Measurements from ENCODE around the gene ALDOB. TPM values are rescaled to one million over a fixed set of nuclear protein-coding genes. Genes with fewer than 3 reads are reported as not detected.

ALDOB gene
- total RNA-seq = not detected
- polyA plus RNA-seq = not detected
- total RNA-seq = not detected

DNA sequence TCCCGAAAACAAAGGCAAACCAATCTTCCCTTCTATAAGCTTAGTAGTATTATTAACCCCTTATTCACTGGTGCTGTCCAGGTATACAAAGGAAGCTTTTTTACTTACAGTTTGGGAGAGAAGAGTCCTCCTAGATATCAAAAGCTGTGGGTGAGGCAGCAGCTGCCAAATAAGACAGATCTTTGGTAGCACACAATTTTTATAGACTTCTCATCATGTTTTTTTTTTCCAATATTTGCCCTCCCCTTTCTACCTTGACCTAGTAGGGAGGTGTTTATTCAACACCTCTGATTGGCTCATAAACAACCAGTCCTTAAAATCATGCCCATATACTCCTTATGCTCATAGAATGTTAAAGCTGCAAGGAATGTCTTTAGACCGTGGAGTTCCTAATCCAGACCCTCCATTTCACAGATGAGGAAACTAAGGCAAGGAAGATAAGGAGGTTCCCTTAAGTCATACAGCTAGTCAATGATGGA lies at the start of gene ALDOB:
Gene ALDOB, minus strand, starts transcription at position 174 of the 479 bp plus-strand sequence. CDS start 4,887 bp downstream, outside the sequence.
- no peak within 1 kb of the TSS for H3K27ac ChIP-seq (ENCODE audit: low read depth, low read length)
- peaks cover 7 to 44% (median 40%) of the 10 kb centered on the region in 5 donors for H3K27me3 Mint-ChIP-seq
- H3K4me1 ChIP-seq (ENCODE audit: control insufficient read depth in 2 of 2, insufficient read depth in 2 of 2, low read length in 2 of 2) = no peaks in the 10 kb centered on the region
- no peaks in the 10 kb centered on the region for H3K9me3 Mint-ChIP-seq
- no peak within 1 kb of the TSS for H3K27ac Mint-ChIP-seq
- H3K36me3 Mint-ChIP-seq = no peaks in the 10 kb centered on the region
- H3K9me3 ChIP-seq (ENCODE audit: control insufficient read depth in 2 of 3, low read length in 3 of 3) = no peaks in the 10 kb centered on the region
- POLR2A ChIA-PET = no interaction called here
- H3K4me1 Mint-ChIP-seq = no peaks in the 10 kb centered on the region
- no peak within 1 kb of the TSS for H3K4me3 ChIP-seq (ENCODE audit: low read length)
- intact Hi-C loops (cut with micrococcal nuclease) = no loop called here
- DNase-seq = no peak
- no peak within 1 kb of the TSS for H3K4me3 Mint-ChIP-seq
- CTCF ChIA-PET = no interaction called here
- no peaks in the 10 kb centered on the region for H3K27me3 ChIP-seq (ENCODE audit: control insufficient read depth in 2 of 2, insufficient read depth in 2 of 2, low read length in 2 of 2)
- H3K36me3 ChIP-seq (ENCODE audit: control insufficient read depth in 2 of 3, insufficient read depth in 3 of 3, low read length in 3 of 3) = no peaks in the 10 kb centered on the region
- no peak for ATAC-seq

DNA sequence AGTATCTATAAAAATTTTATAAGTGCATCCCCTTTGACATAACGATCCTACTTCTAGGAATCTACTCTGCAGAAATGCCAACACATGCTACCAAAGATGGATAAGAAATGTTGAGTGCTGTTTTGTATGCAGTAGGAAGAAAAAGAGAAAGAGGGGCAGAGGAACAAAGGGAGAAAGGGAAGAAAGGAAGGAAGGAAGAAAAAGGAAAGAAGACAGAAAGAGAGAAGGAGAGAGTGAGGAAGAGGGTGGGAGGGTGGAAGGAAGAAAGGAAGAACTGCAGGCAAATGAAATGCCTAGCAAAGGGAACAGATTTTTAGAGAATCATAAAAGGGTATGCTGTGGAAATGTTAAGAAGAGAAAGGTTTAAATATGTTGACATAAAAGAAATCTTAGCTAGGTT lies 48.5 kb upstream of the ALDOB start:
- peaks cover 5 to 8% of the 10 kb centered on the region in 2 donors for H3K27me3 ChIP-seq (ENCODE audit: control insufficient read depth in 2 of 2, insufficient read depth in 2 of 2, low read length in 2 of 2)
- no peak overlapping the region for H3K4me3 Mint-ChIP-seq
- peaks cover 0 to 3% (median 0%) of the 10 kb centered on the region in 11 donors for H3K9me3 Mint-ChIP-seq
- H3K36me3 Mint-ChIP-seq = peaks cover 0 to 2% (median 0%) of the 10 kb centered on the region in 5 donors
- H3K9me3 ChIP-seq (ENCODE audit: control insufficient read depth in 2 of 3, low read length in 3 of 3) = no peaks in the 10 kb centered on the region
- H3K4me3 ChIP-seq (ENCODE audit: low read length) = no peak overlapping the region
- intact Hi-C loops (cut with micrococcal nuclease) = no loop called here
- H3K27ac Mint-ChIP-seq = no peak overlapping the region
- ATAC-seq = no peak
- H3K36me3 ChIP-seq (ENCODE audit: control insufficient read depth in 2 of 3, insufficient read depth in 3 of 3, low read length in 3 of 3) = no peaks in the 10 kb centered on the region
- H3K4me1 ChIP-seq (ENCODE audit: control insufficient read depth in 2 of 2, insufficient read depth in 2 of 2, low read length in 2 of 2) = no peaks in the 10 kb centered on the region
- peaks cover 0 to 12% (median 4%) of the 10 kb centered on the region in 7 donors for H3K4me1 Mint-ChIP-seq
- POLR2A ChIA-PET = no interaction called here
- CTCF ChIA-PET = no interaction called here
- H3K27me3 Mint-ChIP-seq = peaks cover 53 to 68% (median 59%) of the 10 kb centered on the region in 5 donors
- no peak for DNase-seq
- no peak overlapping the region for H3K27ac ChIP-seq (ENCODE audit: low read depth, low read length)

DNA sequence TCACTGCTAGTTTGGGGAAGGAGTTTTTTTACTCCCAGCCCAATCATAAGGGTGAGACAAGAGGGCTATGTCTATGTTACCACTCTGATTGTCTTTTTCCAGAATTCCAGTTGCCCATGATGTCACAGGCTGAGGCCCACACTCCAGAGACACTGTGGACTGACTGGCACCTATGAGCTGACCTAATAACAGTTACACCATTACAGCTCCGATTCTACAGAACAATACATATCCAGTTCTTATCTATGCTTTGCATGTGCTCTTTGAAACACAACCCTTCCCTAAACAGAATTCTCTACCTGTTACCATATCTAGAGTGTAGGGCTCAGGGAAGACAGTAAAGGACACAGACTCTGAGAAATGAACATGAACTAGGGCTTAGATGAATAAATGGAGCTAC lies 45.7 kb upstream of the ALDOB start:
- intact Hi-C loops (cut with micrococcal nuclease) = no loop called here
- DNase-seq = no peak
- peaks cover 36 to 61% (median 51%) of the 10 kb centered on the region in 5 donors for H3K27me3 Mint-ChIP-seq
- no peaks in the 10 kb centered on the region for H3K36me3 Mint-ChIP-seq
- ChIA-PET CTCF (interaction anchor here (1.3 kb wide), 1 partner anchor 48 kb away, joined by 3 read pairs; no protein-coding TSS in a partner anchor), POLR2A (no interaction called here)
- Histone ChIP-seq H3K4me3 (ENCODE audit: low read length) (no peak overlapping the region), H3K27me3 (ENCODE audit: control insufficient read depth in 2 of 2, insufficient read depth in 2 of 2, low read length in 2 of 2) (peaks cover 0 to 5% of the 10 kb centered on the region in 2 donors), H3K27ac (ENCODE audit: low read depth, low read length) (no peak overlapping the region), H3K4me1 (ENCODE audit: control insufficient read depth in 2 of 2, insufficient read depth in 2 of 2, low read length in 2 of 2) (no peaks in the 10 kb centered on the region), H3K9me3 (ENCODE audit: control insufficient read depth in 2 of 3, low read length in 3 of 3) (no peaks in the 10 kb centered on the region), H3K36me3 (ENCODE audit: control insufficient read depth in 2 of 3, insufficient read depth in 3 of 3, low read length in 3 of 3) (no peaks in the 10 kb centered on the region)
- H3K27ac Mint-ChIP-seq = no peak overlapping the region
- peaks cover 0 to 5% (median 3%) of the 10 kb centered on the region in 7 donors for H3K4me1 Mint-ChIP-seq
- H3K4me3 Mint-ChIP-seq = no peak overlapping the region
- peaks cover 0 to 3% (median 0%) of the 10 kb centered on the region in 11 donors for H3K9me3 Mint-ChIP-seq
- ATAC-seq = no peak

DNA sequence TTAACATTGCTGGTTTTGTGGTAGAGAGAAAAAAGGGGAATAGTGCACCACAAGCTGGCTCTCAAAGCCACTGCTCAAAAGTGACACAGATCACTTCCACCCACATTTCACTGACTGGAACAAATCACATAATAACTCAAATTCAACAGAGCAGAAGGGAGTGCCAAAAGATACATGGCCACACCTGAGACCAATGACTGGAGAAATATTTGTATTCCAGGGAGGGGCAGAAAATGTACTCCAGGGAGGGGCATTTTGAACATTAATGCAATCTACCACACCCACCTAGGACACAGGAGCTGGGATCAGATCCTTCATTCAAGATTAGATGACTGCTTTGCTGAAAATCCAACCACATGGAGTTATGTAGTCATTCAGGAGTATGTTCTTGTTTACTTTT lies 44.8 kb upstream of the ALDOB start:
- H3K4me3 Mint-ChIP-seq = no peak overlapping the region
- Histone ChIP-seq H3K9me3 (ENCODE audit: control insufficient read depth in 2 of 3, low read length in 3 of 3) (no peaks in the 10 kb centered on the region), H3K4me3 (ENCODE audit: low read length) (no peak overlapping the region), H3K36me3 (ENCODE audit: control insufficient read depth in 2 of 3, insufficient read depth in 3 of 3, low read length in 3 of 3) (no peaks in the 10 kb centered on the region), H3K4me1 (ENCODE audit: control insufficient read depth in 2 of 2, insufficient read depth in 2 of 2, low read length in 2 of 2) (no peaks in the 10 kb centered on the region), H3K27me3 (ENCODE audit: control insufficient read depth in 2 of 2, insufficient read depth in 2 of 2, low read length in 2 of 2) (peaks cover 0 to 5% of the 10 kb centered on the region in 2 donors), H3K27ac (ENCODE audit: low read depth, low read length) (no peak overlapping the region)
- ChIA-PET POLR2A (no interaction called here), CTCF (interaction anchor here (1.3 kb wide), 1 partner anchor 49 kb away, joined by 3 read pairs; no protein-coding TSS in a partner anchor)
- no peak overlapping the region for H3K27ac Mint-ChIP-seq
- intact Hi-C loops (cut with micrococcal nuclease) = no loop called here
- H3K36me3 Mint-ChIP-seq = no peaks in the 10 kb centered on the region
- peaks cover 27 to 55% (median 46%) of the 10 kb centered on the region in 5 donors for H3K27me3 Mint-ChIP-seq
- no peak for ATAC-seq
- DNase-seq = no peak
- H3K4me1 Mint-ChIP-seq = no peaks in the 10 kb centered on the region
- peaks cover 0 to 3% (median 0%) of the 10 kb centered on the region in 11 donors for H3K9me3 Mint-ChIP-seq

DNA sequence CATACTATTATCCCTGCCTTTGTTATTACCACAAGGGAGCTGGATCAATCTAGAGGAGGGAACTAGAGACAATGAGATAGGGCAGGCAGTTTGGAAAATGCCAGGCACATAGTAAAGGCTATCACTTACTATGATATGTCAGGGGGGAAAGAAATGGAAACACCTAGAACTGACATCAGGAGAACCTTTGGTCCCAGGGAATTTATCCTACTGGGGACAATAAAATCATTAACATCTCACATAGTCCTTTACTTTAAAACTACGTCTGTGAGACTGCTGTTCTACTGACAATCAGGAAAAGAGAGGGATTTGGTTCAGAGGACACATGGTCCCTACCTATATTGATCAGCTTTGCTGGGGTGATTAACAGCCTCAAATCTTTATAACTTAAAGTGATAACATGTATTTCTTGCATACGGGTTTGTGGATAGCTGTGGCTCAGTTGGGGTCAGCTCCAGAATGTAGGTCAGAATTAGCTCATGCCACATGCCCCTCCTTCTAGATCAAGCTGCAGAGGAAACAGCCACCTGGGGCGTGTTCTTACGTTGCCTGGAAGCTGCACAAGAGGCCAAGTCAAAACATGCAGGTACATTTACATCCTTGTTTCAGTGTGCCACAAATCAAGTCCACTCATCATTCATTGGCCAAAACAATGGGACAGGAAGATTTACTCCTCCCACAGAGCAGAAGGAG lies 43.9 kb upstream of the ALDOB start:
- peaks cover 19 to 50% (median 46%) of the 10 kb centered on the region in 5 donors for H3K27me3 Mint-ChIP-seq
- ATAC-seq (no peak), DNase-seq (no peak)
- no peaks in the 10 kb centered on the region for H3K36me3 Mint-ChIP-seq
- no peaks in the 10 kb centered on the region for H3K9me3 ChIP-seq (ENCODE audit: control insufficient read depth in 2 of 3, low read length in 3 of 3)
- intact Hi-C loops (cut with micrococcal nuclease) = no loop called here
- H3K27me3 ChIP-seq (ENCODE audit: control insufficient read depth in 2 of 2, insufficient read depth in 2 of 2, low read length in 2 of 2) = peaks cover 0 to 5% of the 10 kb centered on the region in 2 donors
- POLR2A ChIA-PET = no interaction called here
- no peaks in the 10 kb centered on the region for H3K36me3 ChIP-seq (ENCODE audit: control insufficient read depth in 2 of 3, insufficient read depth in 3 of 3, low read length in 3 of 3)
- CTCF ChIA-PET = no interaction called here
- H3K4me3 Mint-ChIP-seq = no peak overlapping the region
- H3K27ac ChIP-seq (ENCODE audit: low read depth, low read length) = no peak overlapping the region
- H3K4me1 Mint-ChIP-seq = no peaks in the 10 kb centered on the region
- H3K27ac Mint-ChIP-seq = no peak overlapping the region
- H3K4me1 ChIP-seq (ENCODE audit: control insufficient read depth in 2 of 2, insufficient read depth in 2 of 2, low read length in 2 of 2) = no peaks in the 10 kb centered on the region
- peaks cover 0 to 3% (median 0%) of the 10 kb centered on the region in 11 donors for H3K9me3 Mint-ChIP-seq
- H3K4me3 ChIP-seq (ENCODE audit: low read length) = no peak overlapping the region

DNA sequence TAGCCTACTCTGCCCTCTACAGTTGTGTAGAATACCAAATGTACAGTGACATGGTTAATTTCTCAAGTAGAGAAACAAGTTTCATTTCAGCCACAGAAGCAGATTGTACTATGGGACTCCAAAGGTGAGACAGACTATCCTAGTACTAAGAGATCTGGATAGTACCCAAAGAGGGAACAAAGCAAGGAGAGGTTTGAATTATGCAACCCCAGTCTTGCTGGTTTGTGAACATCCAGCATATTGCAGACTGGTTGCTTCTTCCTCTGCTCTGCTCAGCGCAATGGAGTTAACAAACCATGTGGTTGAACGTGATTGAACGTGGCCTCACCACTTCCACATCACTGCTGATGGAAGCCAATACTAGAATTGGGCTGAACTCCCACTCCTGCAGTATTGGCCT lies 43.3 kb upstream of the ALDOB start:
- DNase-seq = no peak
- Histone ChIP-seq H3K4me1 (ENCODE audit: control insufficient read depth in 2 of 2, insufficient read depth in 2 of 2, low read length in 2 of 2) (no peaks in the 10 kb centered on the region), H3K36me3 (ENCODE audit: control insufficient read depth in 2 of 3, insufficient read depth in 3 of 3, low read length in 3 of 3) (no peaks in the 10 kb centered on the region), H3K27ac (ENCODE audit: low read depth, low read length) (no peak overlapping the region), H3K27me3 (ENCODE audit: control insufficient read depth in 2 of 2, insufficient read depth in 2 of 2, low read length in 2 of 2) (peaks cover 0 to 5% of the 10 kb centered on the region in 2 donors), H3K9me3 (ENCODE audit: control insufficient read depth in 2 of 3, low read length in 3 of 3) (no peaks in the 10 kb centered on the region), H3K4me3 (ENCODE audit: low read length) (no peak overlapping the region)
- intact Hi-C loops (cut with micrococcal nuclease) = no loop called here
- no peaks in the 10 kb centered on the region for H3K36me3 Mint-ChIP-seq
- ChIA-PET CTCF (no interaction called here), POLR2A (no interaction called here)
- no peak overlapping the region for H3K27ac Mint-ChIP-seq
- H3K4me3 Mint-ChIP-seq = no peak overlapping the region
- peaks cover 0 to 3% (median 0%) of the 10 kb centered on the region in 11 donors for H3K9me3 Mint-ChIP-seq
- ATAC-seq = no peak
- peaks cover 13 to 45% (median 42%) of the 10 kb centered on the region in 5 donors for H3K27me3 Mint-ChIP-seq
- H3K4me1 Mint-ChIP-seq = no peaks in the 10 kb centered on the region

DNA sequence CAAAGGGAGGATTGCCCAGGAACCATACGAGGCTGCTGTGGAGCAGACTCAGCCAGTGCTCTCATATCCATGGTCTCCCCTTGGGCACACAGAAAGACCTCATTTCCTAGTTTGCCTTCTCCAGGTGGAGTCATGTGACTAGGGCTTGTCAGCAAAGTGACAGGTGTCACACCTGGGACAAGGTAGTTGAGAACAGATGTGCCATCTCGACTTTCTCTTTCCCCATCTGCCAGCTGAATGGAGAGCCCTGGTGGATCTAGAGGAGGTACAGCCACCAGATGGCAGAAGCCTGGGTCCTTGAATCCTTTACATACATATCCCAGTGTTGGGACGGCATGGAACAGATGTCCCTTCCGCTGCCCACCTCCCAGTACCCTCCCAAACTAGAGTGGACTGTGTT lies 42.9 kb upstream of the ALDOB start:
- H3K27me3 ChIP-seq (ENCODE audit: control insufficient read depth in 2 of 2, insufficient read depth in 2 of 2, low read length in 2 of 2) = peaks cover 0 to 5% of the 10 kb centered on the region in 2 donors
- POLR2A ChIA-PET = no interaction called here
- Mint-ChIP-seq H3K27me3 (peaks cover 12 to 49% (median 42%) of the 10 kb centered on the region in 5 donors), H3K36me3 (no peaks in the 10 kb centered on the region), H3K9me3 (peaks cover 0 to 3% (median 0%) of the 10 kb centered on the region in 11 donors), H3K27ac (no peak overlapping the region), H3K4me1 (no peaks in the 10 kb centered on the region), H3K4me3 (no peak overlapping the region)
- intact Hi-C loops (cut with micrococcal nuclease) = no loop called here
- DNase-seq (no peak), ATAC-seq (no peak)
- no peak overlapping the region for H3K4me3 ChIP-seq (ENCODE audit: low read length)
- H3K36me3 ChIP-seq (ENCODE audit: control insufficient read depth in 2 of 3, insufficient read depth in 3 of 3, low read length in 3 of 3) = no peaks in the 10 kb centered on the region
- H3K9me3 ChIP-seq (ENCODE audit: control insufficient read depth in 2 of 3, low read length in 3 of 3) = no peaks in the 10 kb centered on the region
- CTCF ChIA-PET = no interaction called here
- no peaks in the 10 kb centered on the region for H3K4me1 ChIP-seq (ENCODE audit: control insufficient read depth in 2 of 2, insufficient read depth in 2 of 2, low read length in 2 of 2)
- no peak overlapping the region for H3K27ac ChIP-seq (ENCODE audit: low read depth, low read length)

Data from naive thymus-derived CD4-positive, alpha-beta T cell (primary cell).